Activated gamma-delta T cell treated with Interleukin-2 at 50 U/mL for 16 hours (primary cell): ENCODE measurements around the gene TTLL5.
"Not testable (repeated sequence)": the region's sequence is repeated elsewhere in the genome, so short reads cannot be mapped to it uniquely, and the experiment has no call there.

ENCODE experiments used
- DNase-seq: peaks from one replicate; pipeline ENCODE4 v3.0.0-alpha.2; 2020

The TTLL5 gene

GRCh38 chr14:75649337-75649736 is 11.7 kb upstream of the TTLL5 start:
- DNase-seq, result no peak

- DNase-seq, result no peak
Measured at GRCh38 chr14:75649773-75650172, 11.3 kb upstream of the TTLL5 start.

DNA sequence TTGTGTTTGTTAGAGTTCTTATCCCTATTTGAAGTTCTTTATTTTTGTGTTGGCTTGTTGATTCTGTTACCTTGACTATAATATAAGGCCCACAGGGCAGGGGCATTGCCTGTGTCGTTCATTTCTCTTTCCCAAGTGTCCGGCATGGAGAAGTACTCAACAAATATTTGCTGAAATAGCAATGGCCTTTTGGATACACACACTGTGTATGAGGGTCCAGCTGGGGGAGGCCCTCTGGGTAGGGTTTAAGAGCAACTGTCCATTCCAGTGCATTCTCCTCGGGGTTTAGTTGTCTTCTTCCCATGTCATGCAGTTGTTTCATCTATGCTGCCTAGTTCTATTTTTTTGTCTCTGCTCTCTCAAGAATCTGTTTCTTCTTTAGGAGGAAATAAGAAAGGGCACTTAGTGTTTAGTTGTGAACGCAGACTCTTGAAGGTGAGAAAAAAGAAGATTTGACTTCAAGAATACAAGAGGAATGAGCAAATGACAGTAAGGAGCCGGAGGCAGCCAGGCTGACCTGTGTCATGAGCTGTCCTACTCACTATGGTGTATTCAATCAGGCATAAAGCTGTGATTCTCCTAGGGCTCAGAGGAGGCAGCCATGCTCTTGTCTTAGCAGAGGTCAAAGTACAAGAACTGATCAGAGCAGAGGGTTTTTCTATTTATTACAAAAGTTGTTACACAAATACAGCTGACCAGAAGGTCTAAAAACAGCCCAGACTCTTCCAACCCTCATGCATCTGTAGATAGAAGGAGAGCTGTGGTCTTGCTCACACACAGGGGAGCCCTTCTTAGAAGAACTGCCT is 10.6 kb upstream of the TTLL5 start:
- DNase-seq, result no peak

- DNase-seq, result no peak
Measured at GRCh38 chr14:75653563-75653962, 7.5 kb upstream of the TTLL5 start.

DNA sequence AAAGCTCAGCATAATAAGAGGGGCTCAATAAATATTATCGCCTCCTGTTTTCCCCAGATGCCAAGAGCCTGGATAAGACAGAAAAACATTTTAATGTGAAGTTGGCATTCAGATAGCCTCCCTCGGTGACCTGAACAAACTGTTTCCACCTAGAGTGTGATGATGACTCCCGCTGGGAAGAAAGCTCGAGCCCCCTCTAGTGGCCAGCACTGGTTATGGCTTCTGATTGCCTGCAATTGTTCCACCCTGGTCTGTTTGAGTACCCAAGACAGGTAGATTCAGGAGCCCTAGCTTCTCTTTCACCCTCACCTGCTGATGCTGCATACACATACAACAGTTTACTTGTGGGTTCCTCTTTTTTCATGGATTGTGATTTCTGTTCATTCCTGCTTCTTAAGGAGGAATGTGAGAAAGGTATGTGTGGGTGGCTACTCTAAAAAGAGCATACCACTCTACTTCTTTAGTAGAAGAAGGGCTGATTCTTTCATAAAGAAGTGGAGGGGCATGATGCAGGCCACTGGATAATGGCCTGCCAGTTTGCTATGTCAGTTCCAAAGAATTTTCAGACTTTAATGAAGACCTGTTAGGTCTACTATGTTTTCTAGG is 6.8 kb upstream of the TTLL5 start:
- peak; percentile 82 for DNase-seq

DNA sequence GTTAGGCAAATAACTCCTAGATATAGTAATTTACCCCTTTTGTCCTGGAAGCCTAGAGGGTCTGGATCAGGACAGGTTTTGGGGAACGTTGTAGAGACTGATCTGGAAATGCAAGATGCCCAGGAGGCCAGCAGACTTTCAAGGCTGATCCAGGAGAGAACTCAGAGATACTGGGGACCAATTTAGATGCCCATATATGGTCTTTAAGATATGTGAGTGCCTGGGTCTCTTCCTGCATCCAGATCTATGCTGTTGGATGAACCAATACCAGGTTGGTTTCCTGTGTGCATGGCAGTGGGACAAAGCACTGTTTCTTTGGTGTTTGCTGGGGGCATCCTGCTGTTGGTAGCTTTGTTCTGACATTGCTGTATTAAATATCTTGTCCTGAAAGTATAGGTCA is 5.8 kb upstream of the TTLL5 start:
- DNase-seq, result no peak

GRCh38 chr14:75657331-75657730 is 3.7 kb upstream of the TTLL5 start:
- DNase-seq, result no peak

DNA sequence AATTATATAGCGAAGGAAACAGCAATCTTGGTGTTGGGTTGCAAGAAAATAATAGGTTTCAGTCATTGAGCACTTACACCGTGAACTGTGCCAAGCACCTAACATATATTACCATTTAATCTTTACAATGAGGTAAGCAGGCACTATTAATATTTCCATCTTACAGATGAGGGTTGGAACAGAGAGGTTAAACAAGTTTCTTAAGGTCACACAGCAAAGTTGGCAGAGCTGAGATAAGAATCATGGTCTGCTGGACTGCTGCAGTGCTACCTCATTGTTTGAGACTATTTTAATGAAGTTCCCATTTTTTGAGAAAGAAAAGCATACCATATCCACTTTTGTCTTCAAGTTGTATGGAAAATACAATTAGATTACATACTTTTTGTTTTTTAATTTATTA is 2.1 kb upstream of the TTLL5 start:
- no peak for DNase-seq

GRCh38 chr14:75660238-75660629 is 812 bp upstream of the TTLL5 start:
- no peak for DNase-seq

- no peak for DNase-seq
Measured at GRCh38 chr14:75661499-75661814, 411 bp downstream of the TTLL5 start.

DNA sequence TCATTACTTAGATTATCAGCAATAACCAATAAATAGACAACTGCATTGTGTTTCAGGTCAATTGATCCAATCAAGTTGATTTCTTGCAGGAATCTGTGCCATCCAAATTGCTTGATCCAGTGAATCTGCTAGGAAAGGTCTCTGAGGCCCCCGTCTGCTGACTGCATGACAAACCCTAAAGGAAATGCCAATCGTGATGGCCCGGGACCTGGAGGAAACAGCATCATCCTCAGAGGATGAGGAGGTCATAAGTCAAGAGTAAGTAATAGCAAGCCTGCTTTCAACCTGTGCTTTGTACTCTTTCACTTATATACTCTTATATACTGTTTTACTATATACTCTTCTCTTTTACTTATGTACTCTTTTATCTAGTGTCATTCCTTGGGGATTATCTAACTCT is 1.9 kb downstream of the TTLL5 start:
- no peak for DNase-seq

DNA sequence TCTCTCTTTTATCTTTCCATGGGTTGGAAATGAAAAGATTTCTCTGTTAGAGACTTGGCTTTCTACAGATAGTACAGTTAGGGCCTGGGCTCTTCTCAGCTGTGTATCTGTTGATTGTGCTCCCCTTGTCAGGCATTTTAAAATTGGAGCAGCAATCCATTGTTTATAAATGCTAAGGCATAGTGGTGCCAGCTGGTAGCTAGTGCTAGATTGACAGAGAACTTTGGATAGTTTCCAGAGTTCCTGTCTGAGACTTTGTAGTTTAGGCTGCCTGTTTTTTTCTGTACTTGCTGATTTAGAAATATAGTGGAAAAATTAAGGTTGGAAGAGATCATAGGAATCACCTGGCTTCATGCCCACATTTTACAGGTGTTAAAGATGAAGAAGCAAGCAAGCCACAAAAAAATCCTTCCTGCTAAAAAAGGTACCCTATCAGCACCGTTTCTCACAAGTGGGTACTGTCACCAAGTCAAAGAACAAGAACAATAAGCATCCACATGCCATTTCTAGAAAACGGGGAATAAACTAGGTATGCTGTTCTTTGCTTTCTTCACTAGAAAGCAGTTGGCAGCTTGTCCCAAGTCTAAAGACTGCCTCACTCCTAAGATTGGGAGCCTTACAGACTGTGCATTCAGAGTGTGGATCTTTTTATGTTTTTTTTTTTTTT is 6.2 kb downstream of the TTLL5 start:
- no peak for DNase-seq

GRCh38 chr14:75672605-75673192 is 11.7 kb downstream of the TTLL5 start:
- DNase-seq, result no peak

DNA sequence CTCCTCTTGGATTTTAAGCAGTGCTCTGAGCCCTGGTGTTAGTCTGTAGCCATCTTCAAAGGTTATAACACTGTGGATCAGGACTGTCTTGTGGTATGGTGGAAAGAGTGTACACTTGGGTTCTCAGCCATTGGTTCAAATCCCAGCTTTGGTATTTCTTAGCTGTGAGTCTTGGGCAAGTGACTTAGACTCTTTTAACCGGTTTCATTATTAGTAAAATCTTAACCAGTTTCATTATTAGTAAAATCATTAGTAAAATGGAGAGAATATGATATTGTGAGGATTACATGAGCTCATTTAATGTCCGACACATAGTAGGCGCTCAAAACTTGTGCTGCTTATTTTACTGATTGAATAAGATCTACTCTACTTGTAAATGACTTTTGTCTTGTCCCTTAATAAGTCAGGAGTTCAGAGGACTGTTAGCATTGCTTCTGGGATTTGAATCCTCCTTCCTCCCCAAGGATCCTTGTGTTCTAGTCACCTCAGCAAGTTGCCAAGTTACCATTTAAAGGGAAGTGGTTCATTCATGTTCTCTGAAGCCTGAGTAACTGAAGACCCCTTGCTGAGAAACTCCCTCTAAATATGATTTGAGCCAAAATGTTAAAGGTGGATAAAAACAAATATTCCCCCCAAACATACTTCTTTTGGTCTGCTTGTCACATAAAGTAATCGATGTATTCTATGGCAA is 12.4 kb downstream of the TTLL5 start:
- no peak for DNase-seq

GRCh38 chr14:75675265-75675960 is 14.4 kb downstream of the TTLL5 start:
- no peak for DNase-seq

- DNase-seq, result no peak
Measured at GRCh38 chr14:75685910-75686309, 24.9 kb downstream of the TTLL5 start.

GRCh38 chr14:75689012-75689411 is 28.0 kb downstream of the TTLL5 start:
- no peak for DNase-seq

GRCh38 chr14:75690010-75690409 is 29.0 kb downstream of the TTLL5 start:
- DNase-seq, result no peak

DNA sequence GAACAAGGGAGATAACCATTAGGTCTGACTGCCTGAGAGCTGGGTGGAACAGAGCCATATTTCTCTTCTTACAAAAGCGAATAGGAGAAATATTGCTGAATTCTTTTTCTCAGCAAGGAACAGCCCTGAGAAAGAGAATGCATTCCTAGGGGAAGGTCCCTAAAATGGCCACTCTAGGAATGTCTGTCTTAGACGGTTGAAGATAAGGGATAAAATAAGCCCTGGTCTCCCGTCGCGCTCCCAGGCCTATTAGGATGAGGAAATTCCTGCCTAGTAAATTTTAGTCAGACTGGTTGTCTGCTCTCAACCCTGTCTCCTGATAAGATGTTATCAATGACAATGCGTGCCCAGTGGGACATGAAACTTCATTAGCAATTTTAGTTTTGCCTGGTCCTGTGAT is 34.0 kb downstream of the TTLL5 start:
- DNase-seq, result not testable (repeated sequence)

DNA sequence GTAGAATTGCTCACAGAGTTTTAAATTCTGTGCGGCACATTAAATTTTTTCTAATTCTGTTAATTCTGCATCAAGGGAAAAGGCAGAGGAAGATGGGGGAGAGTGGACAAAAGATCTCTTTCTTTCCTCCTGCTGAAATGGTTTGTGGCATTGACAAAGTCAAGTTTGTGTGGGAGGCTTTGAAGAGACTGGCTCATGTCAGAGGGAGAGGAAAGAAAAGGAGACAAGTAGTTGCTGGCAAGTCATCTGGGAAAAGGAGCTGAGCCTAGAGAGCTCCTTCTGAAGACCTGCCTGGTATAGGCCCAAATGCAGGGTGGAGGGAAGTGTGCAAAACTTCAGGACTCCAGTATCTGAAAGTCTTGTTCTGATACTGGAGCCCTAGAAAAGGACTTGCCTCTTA is 36.3 kb downstream of the TTLL5 start:
- DNase-seq, result no peak

- DNase-seq, result no peak
Measured at GRCh38 chr14:75697918-75698317, 36.9 kb downstream of the TTLL5 start.

- no peak for DNase-seq
Measured at GRCh38 chr14:75699331-75699730, 38.3 kb downstream of the TTLL5 start.

GRCh38 chr14:75700295-75700694 is 39.2 kb downstream of the TTLL5 start:
- no peak for DNase-seq
